HuH-7 (cell line): ENCODE data around the gene GPD1.

ENCODE experiments used
- DNase-seq: peaks from one replicate; pipeline ENCODE4 v3.0.0; 2011; ENCODE audit warnings: low spot score

GPD1 gene

DNA sequence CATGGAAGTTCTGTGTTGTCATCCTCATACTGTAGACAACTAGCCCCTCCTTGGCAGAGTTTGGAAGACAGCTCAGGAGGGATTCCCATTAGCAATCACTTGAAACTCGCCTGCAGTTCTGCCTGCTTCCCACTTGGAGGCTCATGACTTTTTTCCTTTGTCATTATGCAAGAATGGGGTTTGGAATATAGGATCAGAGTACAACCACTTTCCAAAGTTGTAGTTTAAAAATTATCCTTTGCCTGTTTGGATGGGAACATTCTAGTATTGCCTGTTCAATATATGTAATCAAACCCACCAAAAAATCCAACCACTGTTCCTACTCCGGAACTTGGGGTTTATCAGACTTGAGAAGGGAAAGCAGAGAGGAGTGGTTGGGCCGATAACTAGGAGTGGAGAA lies 2.1 kb upstream of the GPD1 start:
- DNase-seq: peak; percentile 52

DNA sequence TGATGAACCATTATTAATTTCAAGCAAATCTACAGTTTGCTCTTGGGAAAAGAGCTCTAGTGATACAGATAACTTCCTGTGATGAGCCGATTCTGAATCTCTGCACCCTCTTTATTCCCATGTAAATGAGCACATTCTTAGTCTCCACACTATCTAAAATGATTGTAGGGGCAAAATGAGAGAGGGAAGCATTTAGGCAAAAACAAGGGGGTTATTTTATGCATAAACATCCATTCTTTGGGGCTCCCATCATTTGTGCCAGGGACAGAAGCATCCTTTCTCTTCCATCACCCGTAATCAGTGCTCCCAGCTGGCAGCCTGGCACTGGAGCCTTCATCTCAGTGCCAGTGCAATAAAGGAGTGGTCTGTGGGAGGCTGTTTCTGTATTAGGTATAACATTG lies 1.7 kb upstream of the GPD1 start:
- DNase-seq: no peak

DNA sequence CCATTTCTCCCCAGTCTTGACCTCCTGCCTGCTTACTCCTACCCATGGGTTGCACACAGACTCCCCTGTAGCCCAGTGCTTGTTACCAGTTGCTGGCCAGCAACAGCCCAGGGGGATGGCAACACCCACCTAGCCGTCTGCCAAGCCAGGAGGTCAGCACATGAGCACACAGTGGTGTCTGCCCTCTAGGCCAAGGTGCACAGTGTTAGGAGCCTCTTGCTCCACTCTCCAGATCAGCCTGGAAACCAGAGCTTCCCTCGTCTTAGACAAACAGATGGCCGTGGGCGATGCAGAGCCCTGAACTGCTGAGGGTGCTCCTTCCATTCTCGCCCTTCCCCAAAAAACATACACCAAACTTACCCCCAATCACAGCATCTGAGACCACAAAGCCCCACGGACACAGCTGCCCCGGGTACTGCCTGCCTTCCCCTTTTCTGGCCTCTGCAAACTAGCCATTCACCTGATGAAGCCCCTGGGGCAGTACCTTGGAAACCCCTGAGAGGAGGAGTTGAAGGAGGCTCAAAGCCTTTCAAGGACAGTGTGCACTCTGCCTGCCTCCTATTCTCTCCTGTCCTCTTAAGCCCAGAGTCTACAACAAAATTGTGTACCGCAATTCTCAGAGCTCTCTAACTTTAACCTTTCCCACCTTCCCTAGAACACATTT lies 1.0 kb upstream of the GPD1 start:
- DNase-seq: no peak

DNA sequence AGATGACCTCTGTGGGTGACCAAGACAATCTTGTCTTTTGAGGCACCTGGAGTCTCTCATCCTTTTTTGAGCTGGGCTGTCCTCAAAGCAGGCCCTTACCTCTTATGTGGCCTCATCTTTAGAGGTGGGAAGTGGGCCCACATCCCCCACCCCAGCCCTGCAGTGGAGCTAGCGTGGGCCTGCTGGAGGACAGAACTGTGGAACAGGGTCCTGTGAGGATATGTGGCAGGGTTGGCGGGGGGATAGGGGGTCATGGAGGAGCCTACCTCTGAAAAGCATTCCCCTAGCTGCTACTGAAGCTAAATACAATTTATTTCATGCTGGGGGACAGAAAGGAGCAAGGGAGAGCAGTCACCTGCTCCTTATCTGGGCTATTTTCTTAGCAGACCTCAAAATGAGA lies 457 bp upstream of the GPD1 start:
- no peak for DNase-seq

DNA sequence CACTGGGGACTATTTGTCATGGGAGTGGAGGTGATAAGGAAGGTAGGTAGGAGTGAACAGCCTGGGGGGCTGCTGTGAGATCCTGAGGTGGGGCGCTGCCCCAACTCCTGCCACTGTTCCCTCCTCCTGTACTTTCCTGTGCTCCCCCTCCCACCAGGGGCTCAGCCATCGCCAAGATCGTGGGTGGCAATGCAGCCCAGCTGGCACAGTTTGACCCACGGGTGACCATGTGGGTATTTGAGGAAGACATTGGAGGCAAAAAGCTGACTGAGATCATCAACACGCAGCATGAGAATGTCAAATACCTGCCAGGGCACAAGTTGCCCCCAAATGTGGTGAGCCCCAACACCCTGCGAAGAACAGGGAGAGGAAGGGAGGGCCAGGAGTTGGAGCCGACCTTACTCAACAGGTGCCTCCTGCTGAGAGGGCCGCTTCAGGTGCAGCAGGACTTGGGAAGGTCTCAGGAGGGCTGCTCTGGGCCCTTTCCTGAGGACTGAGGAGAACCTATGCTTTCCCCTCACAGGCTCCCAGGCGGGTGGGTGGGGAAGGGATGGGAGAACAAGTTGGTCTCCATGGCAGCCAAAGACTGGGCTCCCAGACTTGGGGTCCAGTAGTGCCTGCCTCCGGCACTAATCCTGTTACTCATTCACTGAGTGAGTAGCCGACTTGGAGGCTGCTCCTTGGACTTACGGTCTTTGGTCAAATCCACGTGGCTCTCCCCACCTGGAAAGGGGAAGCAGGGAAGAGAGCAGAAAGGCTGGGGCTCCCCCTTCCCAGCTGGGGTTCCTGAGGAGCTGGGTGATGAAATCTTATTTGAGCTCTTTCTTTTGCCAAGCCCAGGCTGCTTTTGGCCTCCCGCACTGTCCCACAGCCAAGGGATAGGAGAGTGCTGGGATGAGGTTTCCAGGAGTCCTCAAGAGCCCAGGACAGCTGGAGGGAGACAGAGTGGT lies 884 bp downstream of the GPD1 start:
- DNase-seq: no peak

DNA sequence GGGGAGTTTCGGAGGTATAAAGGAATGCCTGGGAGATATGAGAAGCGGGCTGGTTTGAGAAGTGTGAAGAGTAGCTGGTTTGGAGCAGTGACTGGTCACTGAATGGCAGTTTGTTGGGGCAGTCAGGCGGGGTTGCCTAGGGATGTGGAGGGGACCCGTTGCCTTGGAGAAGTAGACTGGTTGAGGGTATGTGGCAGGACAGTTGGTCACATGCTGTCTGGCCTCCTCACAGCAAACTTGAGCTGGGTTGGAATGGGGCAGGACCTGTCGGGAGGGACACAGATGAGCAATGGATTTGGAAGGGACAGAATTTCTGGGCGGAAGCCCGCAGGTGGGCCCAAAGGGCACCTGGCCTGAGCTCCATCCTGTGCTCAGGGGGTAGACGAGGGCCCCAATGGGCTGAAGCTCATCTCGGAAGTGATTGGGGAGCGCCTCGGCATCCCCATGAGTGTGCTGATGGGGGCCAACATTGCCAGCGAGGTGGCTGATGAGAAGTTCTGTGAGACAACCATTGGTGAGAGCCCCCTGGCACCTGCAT lies 2.2 kb downstream of the GPD1 start:
- no peak for DNase-seq

DNA sequence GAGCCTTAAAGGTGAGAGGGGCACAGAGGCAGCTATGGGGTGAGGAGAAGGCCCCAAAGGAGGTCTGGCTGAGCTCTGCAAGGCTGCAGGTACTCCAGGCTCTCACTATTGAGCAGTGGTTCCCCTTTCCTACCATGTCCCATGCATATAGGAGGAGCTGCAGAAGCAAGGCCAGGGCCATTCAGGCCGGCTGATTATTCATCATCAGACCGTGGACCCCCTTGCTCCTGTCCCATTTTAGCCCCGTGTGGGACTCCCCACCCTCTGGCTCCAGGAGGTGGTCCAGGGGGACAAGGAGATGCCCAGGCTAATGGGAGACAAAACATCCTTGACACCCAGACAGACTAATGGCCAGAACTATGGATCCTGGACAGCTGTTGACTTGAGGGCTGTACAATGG lies 3.1 kb downstream of the GPD1 start:
- DNase-seq: no peak

DNA sequence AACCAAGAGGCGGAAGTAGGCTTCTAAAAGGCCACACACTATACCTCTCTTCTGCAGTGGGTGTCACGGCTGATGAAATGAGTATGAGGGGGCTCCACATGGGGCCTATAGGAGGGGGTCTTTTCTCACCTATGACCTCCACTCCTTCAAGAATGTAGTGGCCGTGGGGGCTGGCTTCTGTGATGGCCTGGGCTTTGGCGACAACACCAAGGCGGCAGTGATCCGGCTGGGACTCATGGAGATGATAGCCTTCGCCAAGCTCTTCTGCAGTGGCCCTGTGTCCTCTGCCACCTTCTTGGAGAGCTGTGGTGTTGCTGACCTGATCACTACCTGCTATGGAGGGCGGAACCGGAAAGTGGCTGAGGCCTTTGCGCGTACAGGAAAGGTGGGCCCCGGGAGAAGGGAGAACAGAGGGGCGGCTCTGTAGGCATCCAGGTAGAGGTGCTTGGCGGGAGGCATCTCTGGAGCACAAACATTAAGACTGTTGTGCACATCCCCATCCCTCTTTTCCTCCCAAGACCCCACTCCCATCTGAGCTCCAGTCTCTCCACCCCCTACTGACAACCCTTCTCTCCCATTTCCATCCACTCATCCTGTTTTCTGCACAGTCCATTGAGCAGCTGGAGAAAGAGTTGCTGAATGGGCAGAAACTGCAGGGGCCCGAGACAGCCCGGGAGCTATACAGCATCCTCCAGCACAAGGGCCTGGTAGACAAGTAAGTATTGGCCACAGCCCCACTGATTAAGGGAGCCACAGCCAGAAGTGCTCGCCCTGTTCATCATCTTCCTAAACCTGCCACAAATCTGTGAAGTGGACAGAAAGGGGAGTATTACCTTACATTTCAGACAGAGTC lies 3.8 kb downstream of the GPD1 start:
- no peak for DNase-seq

DNA sequence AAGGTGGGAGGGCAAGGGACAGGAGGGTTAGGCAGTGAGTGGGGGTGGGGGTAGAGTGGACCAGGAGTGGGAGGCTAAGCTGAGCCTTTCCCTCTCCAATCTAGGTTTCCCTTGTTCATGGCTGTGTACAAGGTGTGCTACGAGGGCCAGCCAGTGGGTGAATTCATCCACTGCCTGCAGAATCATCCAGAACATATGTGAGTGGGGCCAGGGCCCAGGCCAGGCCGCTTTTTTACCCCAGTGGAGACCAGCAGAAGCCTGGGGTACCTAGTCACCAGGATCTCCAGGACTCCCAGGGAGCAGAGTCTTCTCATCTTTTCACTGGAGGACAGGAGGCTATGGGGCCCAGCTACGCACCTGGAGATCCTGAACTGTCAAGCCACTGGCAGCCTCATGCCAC lies 5.5 kb downstream of the GPD1 start:
- DNase-seq: no peak

DNA sequence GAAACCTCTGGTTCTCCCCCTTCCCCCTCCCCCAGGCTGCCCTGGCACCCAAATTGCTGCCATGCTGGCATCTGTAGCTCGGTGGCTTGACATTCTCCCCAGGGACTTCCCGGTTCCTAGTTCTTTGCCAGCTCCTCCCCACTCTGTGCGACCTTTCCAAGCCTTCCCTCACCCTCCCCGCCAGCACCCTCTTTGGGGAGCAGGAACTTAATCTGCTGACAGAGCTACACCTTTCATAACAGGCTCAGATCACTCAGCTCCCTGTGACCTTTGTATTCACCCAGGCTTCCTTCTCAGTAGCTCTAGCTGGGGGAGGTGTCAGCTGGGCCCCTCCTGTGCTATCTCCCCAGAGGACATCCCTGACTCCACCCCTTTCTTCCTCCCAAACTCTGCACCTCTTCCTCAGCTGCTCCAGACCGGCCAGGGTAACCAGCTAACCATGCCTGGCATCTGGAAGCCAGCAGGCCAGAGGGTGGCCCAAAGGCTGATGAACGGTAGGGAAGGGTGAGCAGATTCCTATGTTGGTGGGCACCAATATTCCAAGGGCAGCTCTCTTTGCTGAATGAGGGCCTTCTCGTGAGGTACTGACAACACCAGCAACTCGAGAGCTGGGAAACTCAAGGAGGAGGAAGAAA lies 6.4 kb downstream of the GPD1 start:
- DNase-seq: peak; percentile 50

DNA sequence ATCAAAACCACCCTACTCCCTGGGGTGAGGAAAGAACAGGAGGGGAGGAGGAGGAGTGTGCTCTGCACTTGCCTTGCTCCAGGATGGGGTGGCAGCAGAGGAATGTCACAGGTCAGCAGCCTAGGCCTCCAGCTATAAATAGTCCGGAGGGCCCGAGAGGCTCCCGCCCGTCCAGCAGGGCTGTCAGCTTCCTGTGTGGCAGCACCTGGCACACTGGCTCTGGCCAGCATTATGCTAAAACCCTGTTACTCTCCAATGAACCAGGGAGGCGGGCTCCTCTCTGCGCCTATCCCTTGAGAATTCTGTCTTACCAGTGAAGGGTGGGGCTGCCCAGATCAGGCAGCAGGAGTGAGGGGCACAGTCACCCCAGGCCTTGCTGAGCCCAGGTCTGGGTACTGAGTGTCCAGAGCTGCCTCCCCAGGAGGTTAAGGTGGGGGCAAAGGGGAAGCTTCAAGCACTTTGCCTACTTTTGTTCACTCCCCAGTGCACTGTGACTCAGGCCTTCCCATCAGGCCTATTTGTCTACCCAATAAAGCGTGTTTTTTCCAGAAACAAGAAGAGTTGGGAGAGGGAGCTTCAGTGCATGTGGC lies 7.0 kb downstream of the GPD1 start:
- DNase-seq: peak; percentile 62

DNA sequence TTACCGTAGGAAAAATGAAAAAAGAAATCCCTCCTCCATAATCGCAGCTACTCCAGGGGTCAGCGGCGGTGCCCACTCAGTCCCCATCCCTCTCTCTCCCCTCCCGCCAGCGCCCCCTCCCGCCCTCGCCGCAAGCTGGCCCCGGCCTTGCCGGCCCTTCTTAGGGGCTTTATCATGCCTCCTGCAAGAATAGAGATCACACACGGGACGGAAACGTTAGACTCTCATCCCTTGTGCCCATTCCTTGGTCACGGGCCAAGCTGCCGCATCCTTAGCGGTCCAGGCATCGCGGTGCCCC lies 7.5 kb downstream of the GPD1 start:
- no peak for DNase-seq

DNA sequence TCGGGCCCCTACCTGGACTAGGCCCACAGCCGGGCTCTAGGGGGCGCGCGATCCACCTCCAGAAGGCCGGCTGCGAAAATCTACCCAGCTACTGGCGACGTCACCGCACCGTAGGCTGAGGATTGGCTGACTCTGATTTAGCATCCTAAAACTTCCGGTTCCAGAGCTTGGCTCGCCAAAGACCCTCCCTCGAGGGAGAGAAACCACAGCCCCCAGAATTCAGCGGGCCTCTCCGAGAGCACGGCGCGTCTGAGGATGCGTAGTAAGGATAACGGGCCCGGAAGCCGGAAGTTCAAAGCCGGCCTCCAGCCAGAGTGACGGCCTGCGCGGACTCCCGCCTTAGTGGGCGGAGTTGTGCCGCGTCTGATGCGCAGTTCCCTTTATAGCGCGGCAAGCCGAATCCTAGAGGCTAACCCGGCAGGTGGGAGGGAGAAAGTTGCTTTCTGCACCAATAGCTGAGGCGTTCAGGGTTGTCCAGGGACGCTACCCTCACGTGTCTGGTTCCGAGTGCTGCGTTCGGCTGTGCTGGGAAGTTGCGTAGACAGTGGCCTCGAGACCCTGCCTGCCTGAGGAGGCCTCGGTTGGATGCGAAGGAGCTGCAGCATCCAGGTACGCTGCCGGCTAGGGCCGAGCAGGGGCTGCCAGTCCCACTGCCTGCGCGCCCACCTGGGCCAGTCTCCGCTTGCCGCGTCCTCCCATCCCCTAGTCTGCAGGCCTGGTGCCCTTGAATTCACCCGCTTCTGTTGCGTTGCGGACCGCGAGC lies 8.1 kb downstream of the GPD1 start, which contains the start of gene COX14:
TSS of gene COX14 (plus strand) at position 544 of the 763 bp plus-strand sequence. CDS start 7,808 bp downstream, outside the sequence.
- DNase-seq: peak; percentile 95

DNA sequence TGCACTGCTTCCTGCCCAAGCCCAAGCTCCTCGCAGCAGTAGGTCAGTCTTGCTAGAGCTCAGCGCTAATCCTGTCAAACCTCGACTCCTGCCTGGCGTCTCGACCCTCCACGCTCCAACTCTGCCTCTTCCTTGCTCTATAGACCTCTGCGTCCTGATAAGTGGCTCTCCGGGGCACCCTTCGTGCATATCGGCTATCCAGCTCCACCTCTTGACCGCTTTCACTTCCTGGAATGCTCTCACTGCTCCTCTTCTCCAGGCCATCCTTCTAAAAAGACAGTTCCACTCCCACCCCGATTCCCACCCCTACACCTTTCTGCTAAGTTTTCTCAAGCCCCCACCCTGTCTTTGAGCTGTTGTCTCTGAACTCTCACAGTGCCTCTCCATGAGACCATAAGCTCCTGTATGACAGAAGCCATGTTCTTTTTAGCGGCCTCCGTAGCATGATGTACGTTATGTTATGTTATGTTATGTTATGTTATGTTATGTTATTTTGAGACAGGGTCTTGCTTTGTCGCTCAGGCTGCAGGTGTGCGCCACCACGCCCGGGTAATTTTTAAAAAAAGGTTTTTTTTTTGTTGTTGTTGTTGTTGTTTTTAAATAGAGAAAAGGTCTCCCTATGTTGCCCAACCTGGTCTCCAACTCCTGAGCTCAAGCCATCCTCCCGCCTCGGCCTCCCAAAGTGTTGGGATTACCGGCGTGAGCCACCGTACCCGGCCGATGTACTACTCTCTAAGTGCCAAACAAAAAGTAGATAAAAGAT lies 8.8 kb downstream of the GPD1 start:
- DNase-seq: no peak

DNA sequence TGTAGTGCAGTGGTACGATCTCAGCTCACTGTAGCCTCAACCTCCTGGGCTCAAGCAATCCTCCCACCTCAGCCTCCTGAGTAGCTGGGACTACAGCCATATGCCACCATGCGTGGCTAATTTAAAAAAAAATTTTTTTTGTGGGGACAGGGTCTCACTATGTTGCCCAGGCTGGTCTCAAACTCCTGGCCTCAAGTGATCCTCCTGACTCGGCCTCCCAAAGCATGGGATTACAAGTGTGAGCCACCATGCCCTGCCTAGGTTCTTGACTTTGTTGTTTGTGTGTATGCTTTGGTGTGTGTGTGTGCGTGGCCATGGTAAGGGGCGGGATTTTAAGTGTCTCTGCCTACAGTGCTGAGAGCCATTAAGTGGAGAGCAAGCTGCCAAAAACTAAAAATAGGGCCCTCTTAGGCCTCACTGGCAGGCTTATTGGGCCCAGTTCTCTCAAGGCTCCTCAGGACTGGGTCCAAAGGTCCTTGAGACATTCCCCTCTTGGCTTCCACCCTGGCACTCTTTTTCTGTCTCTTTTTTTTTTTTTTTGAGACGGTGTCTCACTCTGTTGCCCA lies 13.3 kb downstream of the GPD1 start:
- DNase-seq: no peak

DNA sequence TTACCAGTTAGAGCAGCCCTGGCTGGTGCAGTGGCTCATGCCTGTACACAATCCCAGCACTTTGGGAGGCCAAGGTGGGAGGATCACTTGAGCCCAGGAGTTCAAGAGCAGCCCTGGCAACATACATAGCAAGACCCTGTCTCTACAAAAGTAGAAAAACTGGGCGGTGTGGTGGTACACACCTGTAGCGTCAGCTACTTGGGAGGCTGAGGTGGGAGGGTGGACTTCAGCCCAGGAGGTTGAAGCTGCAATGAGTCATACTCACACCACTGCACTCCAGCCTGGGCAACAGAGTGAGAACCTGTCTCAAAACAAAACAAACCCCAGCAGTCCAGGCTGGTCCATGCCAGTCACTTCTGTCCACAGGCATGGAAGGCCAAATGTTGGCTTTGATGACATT lies 15.6 kb downstream of the GPD1 start:
- DNase-seq: no peak

DNA sequence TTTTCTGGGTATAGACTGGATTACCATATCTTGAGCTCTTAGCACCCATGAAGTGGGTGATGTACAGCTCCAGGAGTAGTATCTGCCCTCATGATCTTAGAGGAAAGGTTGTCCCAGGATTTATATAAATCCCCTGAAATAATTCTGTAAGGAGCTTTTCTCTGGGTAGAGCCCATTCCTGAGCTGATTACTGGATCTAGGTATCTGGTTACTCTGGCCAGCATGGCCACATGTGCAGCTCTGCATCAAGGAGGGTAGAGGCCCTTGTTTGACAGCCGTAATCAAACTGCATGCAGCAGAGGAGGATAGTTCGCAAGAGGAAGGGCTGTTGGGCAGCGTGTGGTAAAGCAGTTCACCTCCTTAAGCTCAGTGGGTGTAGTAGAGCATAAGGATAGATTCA lies 16.7 kb downstream of the GPD1 start:
- DNase-seq: no peak

DNA sequence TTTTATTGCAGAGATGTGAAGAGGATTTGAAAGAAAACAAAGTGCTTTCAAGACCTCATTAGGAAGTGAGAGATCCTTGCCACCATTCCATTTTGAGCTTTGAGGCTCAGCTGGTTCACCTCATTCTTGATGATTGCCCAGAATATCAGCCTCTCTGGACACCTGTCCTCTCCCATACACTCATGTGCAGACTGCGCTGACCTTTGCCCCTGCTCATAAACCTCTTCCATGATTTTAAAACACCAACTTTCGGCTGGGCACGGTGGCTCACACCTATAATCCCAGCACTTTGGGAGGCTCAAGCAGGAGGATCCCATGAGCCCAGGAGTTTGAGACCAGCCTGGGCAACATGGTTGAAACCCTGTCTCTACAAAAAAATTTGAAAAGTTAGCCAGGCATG lies 17.1 kb downstream of the GPD1 start:
- DNase-seq: no peak

DNA sequence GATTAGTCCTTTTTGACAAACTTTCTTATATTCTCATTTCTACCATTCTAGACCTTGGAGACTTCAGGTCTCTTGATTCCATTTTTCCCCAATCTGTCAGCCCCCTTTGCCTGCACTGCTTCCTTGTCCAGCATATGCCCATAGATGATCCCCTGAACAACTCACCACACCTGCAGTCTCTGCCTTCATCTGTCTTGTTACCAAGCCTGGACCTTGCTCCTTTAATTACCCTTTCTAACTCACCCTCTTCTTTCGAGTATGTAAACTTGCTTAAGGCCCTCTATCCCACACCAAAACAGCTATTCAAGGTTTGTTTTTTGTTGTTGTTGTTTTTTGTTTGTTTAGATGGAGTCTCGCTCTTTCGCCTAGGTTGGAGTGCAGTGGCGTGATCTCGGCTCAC lies 17.8 kb downstream of the GPD1 start:
- no peak for DNase-seq

DNA sequence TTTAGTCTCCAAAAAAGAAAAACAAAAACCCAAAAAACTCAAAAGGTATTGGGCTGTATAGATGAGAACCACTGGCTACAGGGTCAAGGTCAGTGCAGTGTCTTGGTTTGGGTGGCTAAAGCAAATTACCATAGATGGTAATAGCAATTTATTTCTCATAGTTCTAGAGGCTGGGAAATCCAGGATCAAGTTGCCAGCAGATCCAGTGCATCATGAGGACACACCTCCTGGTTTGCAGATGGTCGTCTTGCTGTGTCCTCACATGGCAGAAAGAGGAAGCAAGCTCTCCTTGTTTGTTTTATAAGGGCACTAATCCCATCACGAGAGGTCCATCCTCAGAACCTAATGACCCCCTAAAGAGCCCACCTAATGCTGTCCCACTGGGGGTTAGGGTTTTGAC lies 19.4 kb downstream of the GPD1 start:
- no peak for DNase-seq
